GM12872 (cell line): ENCODE data around the gene PCSK6.

Experiments
- CTCF ChIP-seq: IDR thresholded peaks from 3 replicates; pipeline ENCODE4 v1.5.1; 2011; ENCODE audit warnings: low read depth, mild to moderate bottlenecking, low read length, moderate library complexity; ENCODE audit not compliant: insufficient read depth

Gene PCSK6

GRCh38 chr15:101437209-101437608 lies 52.3 kb downstream of the PCSK6 start:
- no peak for TF ChIP-seq CTCF

GRCh38 chr15:101436526-101436925 lies 53.0 kb downstream of the PCSK6 start:
- TF ChIP-seq CTCF, result no peak

- no peak for TF ChIP-seq CTCF
Observed at GRCh38 chr15:101435761-101436160, 53.7 kb downstream of the PCSK6 start.

GRCh38 chr15:101434032-101434920 lies 55.2 kb downstream of the PCSK6 start:
- no peak for TF ChIP-seq CTCF

- no peak for TF ChIP-seq CTCF
Observed at GRCh38 chr15:101433396-101433795, 56.1 kb downstream of the PCSK6 start.

- TF ChIP-seq CTCF, result no peak
Observed at GRCh38 chr15:101432982-101433381, 56.5 kb downstream of the PCSK6 start.

GRCh38 chr15:101431748-101432147 lies 57.8 kb downstream of the PCSK6 start:
- no peak for TF ChIP-seq CTCF
